Mucosa of descending colon (tissue), 3 donors: ENCODE measurements around the gene PDCD4. TPM values are rescaled to one million over a fixed set of nuclear protein-coding genes. Genes with fewer than 3 reads are reported as not detected.
"Not testable (repeated sequence)": the region's sequence is repeated elsewhere in the genome, so short reads cannot be mapped to it uniquely, and the experiment has no call there.

Experiments
- ATAC-seq: fragments of 200-7000 bp; cut with Tn5 transposase; one replicate; pipeline ENCODE4 v1.9.1; 2020; ENCODE audit warnings: mild to moderate bottlenecking, moderate library complexity
- DNase-seq, 3 donors: peaks; one replicate each; pipeline ENCODE4 v3.0.0-alpha.2; 2020
- H3K36me3 ChIP-seq: fragments of 200-600 bp; one replicate; pipeline ENCODE4 v1.8.0; 2021; ENCODE audit warnings: low read depth, mild to moderate bottlenecking
- H3K4me1 ChIP-seq: fragments of 200-600 bp; one replicate; pipeline ENCODE4 v1.8.0; 2021; ENCODE audit warnings: low read depth, mild to moderate bottlenecking
- H3K4me3 ChIP-seq: fragments of 200-600 bp; one replicate; pipeline ENCODE4 v1.8.0; 2021; ENCODE audit warnings: mild to moderate bottlenecking
- H3K9me3 ChIP-seq: fragments of 200-600 bp; one replicate; pipeline ENCODE4 v1.8.0; 2021; ENCODE audit warnings: mild to moderate bottlenecking
- CTCF ChIP-seq: fragments of 200-600 bp; IDR thresholded peaks from one replicate; pipeline ENCODE4 v1.8.0; 2022; ENCODE audit warnings: antibody characterized with exemption, mild to moderate bottlenecking
- intact Hi-C, 2 donors: fragments of 100-400 bp; cut with DNase I in 1 of 2; cut with micrococcal nuclease in 1 of 2; formaldehyde crosslinking; loops; one replicate each; pipeline versions ENCODE4 v1.11.0 to v1.11.1; 2022; cut with DNase I, micrococcal nuclease
- total RNA-seq, 3 donors: library from RNA; stranded (reverse); fragmentation: NEBNext Ultra II Directional in 2 of 3; extraction: Animal tissue kit (Norgen Biotek cat#: 25700) in 2 of 3; gene quantifications; one replicate each; pipeline versions ENCODE4 v1.2.1 to v1.2.4, GENCODE V29; 2021 to 2023
- donor health status: DM: no; HTN: no; CAD: no; lungs with moderate emphysema.
- donor health status: DM: no; HTN: no; CAD: no.
- donor health status: DM: no; HTN: yes; CAD: no.

PDCD4 gene
- total RNA-seq, 3 donors from 2014 or later = 290 to 605 (median 528) TPM

- Histone ChIP-seq H3K4me3 (no peak overlapping the region), H3K4me1 (no peaks in the 10 kb centered on the region), H3K36me3 (no peaks in the 10 kb centered on the region), H3K9me3 (no peaks in the 10 kb centered on the region)
- ATAC-seq (peak; percentile 52), DNase-seq (no peak)
- TF ChIP-seq CTCF = no peak
- intact Hi-C loops = no loop called here
Measured at GRCh38 chr10:110903280-110904278, 31.9 kb downstream of the PDCD4 start.

GRCh38 chr10:110910138-110910537 lies 38.4 kb downstream of the PDCD4 start:
- Histone ChIP-seq H3K4me1 (no peaks in the 10 kb centered on the region), H3K36me3 (no peaks in the 10 kb centered on the region), H3K4me3 (no peak overlapping the region), H3K9me3 (no peaks in the 10 kb centered on the region)
- intact Hi-C loops = no loop called here
- ATAC-seq (peak; percentile 34), DNase-seq (no peak)
- no peak for TF ChIP-seq CTCF

GRCh38 chr10:110912374-110912773 lies 40.6 kb downstream of the PDCD4 start:
- no peaks in the 10 kb centered on the region for H3K4me1 ChIP-seq
- intact Hi-C loops = no loop called here
- DNase-seq (no peak), ATAC-seq (no peak)
- no peaks in the 10 kb centered on the region for H3K36me3 ChIP-seq
- TF ChIP-seq CTCF = no peak
- H3K4me3 ChIP-seq = no peak overlapping the region
- H3K9me3 ChIP-seq = no peaks in the 10 kb centered on the region

GRCh38 chr10:110914431-110914830 lies 42.7 kb downstream of the PDCD4 start:
- ATAC-seq (no peak), DNase-seq (no peak)
- H3K9me3 ChIP-seq = no peaks in the 10 kb centered on the region
- peaks cover 7% of the 10 kb centered on the region for H3K36me3 ChIP-seq
- H3K4me1 ChIP-seq = peaks cover 6% of the 10 kb centered on the region
- no peak overlapping the region for H3K4me3 ChIP-seq
- no peak for TF ChIP-seq CTCF
- intact Hi-C loops = no loop called here

- no peak for TF ChIP-seq CTCF
- Histone ChIP-seq H3K36me3 (peaks cover 7% of the 10 kb centered on the region), H3K9me3 (no peaks in the 10 kb centered on the region), H3K4me3 (no peak overlapping the region), H3K4me1 (peaks cover 6% of the 10 kb centered on the region)
- intact Hi-C loops = no loop called here
- DNase-seq = no peak
- no peak for ATAC-seq
Measured at GRCh38 chr10:110915035-110915434, 43.3 kb downstream of the PDCD4 start.

GRCh38 chr10:110915600-110915999 lies 43.9 kb downstream of the PDCD4 start:
- DNase-seq, ATAC-seq, H3K9me3 ChIP-seq, H3K4me3 ChIP-seq, H3K4me1 ChIP-seq, H3K36me3 ChIP-seq, intact Hi-C loops: not testable (repeated sequence)
